Kidney (tissue), 14 donors: ENCODE data around the gene AKT3. TPM values are rescaled to one million over a fixed set of nuclear protein-coding genes. Genes with fewer than 3 reads are reported as not detected.

Source experiments
- DNase-seq, 5 donors: peaks; one replicate each; pipeline ENCODE4 v3.0.0-alpha.2; 2013 to 2020
- FAIRE-seq: peaks from 2 replicates; lab custom pipeline; 2012; peaks lifted over from hg19 to GRCh38; lab: Jason Lieb, UNC
- H3K27ac ChIP-seq, 2 donors: one replicate each; pipeline ENCODE4 v1.7.0; 2013; ENCODE audit warnings: low read depth in 2 of 2, low read length in 2 of 2, inconsistent platforms in 1 of 2
- H3K27me3 ChIP-seq: one replicate; pipeline ENCODE4 v1.7.1; 2013; ENCODE audit warnings: low read length, inconsistent platforms; ENCODE audit not compliant: control insufficient read depth, insufficient read depth
- H3K36me3 ChIP-seq, 3 donors: one replicate each; pipeline versions ENCODE4 v1.7.0 to v1.7.1; 2013; ENCODE audit warnings: low read length in 3 of 3, control low read depth in 1 of 3, inconsistent platforms in 1 of 3; ENCODE audit not compliant: insufficient read depth in 3 of 3, control insufficient read depth in 2 of 3
- H3K4me1 ChIP-seq, 3 donors: one replicate each; pipeline versions ENCODE4 v1.7.0 to v1.7.1; 2013; ENCODE audit warnings: low read length in 3 of 3, inconsistent platforms in 1 of 3, low read depth in 1 of 3; ENCODE audit not compliant: control insufficient read depth in 2 of 3, insufficient read depth in 2 of 3
- H3K4me3 ChIP-seq, 3 donors: one replicate each; pipeline versions ENCODE4 v1.7.0 to v1.8.1; 2013; ENCODE audit warnings: low read length in 3 of 3, control low read depth in 1 of 3, inconsistent platforms in 1 of 3
- H3K9ac ChIP-seq, 3 donors: one replicate each; pipeline versions ENCODE4 v1.7.0 to v1.7.1; 2013; ENCODE audit warnings: low read length in 3 of 3, control low read depth in 1 of 3, inconsistent platforms in 1 of 3
- H3K9me3 ChIP-seq, 3 donors: one replicate each; pipeline versions ENCODE4 v1.7.0 to v1.7.1; 2013; ENCODE audit warnings: low read length in 3 of 3, control low read depth in 1 of 3, inconsistent platforms in 1 of 3; ENCODE audit not compliant: control insufficient read depth in 2 of 3, insufficient read depth in 1 of 3
- CTCF ChIP-seq: IDR thresholded peaks from 3 replicates; pipeline ENCODE4 v1.5.1; 2012; ENCODE audit warnings: mild to moderate bottlenecking, moderate library complexity, borderline replicate concordance; ENCODE audit not compliant: insufficient read depth; ENCODE audit errors: extremely low read depth
- intact Hi-C: fragments of 100-400 bp; cut with DNase I; formaldehyde crosslinking; loops from one replicate; pipeline ENCODE4 v1.11.1; 2022
- polyA plus RNA-seq: library from polyadenylated mRNA; stranded (reverse); fragments of 350-450 nt; fragmentation: Illumina TruSeq; extraction: RNeasy Lipid Tissue Mini Kit (QIAGEN cat#74804); gene quantifications from one replicate; pipeline ENCODE4 v1.2.3, GENCODE V29; 2014; ENCODE audit warnings: low read depth, low replicate concordance; ENCODE audit not compliant: insufficient read depth
- total RNA-seq: library from RNA; stranded (reverse); fragmentation: NEBNext Ultra II Directional; extraction: Animal tissue kit (Norgen Biotek cat#: 25700); gene quantifications from one replicate; pipeline ENCODE4 v1.2.1, GENCODE V29; 2021
- donor health status: control.
- donor health status: control.
- donor health status: control.
- donor health status: control.
- donor health status: control.
- donor health status: DM: yes; HTN: yes; CAD: no.
- donor health status: Normal renal cell carcinoma (clear cell type).

The AKT3 gene
- total and polyA plus RNA-seq, 2 donors from 2014 or later: 9.5 to 81.6 TPM

- Histone ChIP-seq H3K9me3 (no peaks in the 10 kb centered on the region), H3K27ac (no peak overlapping the region), H3K4me1 (no peaks in the 10 kb centered on the region), H3K4me3 (no peak overlapping the region), H3K27me3 (no peaks in the 10 kb centered on the region), H3K36me3 (no peaks in the 10 kb centered on the region), H3K9ac (no peak overlapping the region)
- no peak for FAIRE-seq
- TF ChIP-seq CTCF: no peak
- intact Hi-C loops: no loop called here
- no peak for DNase-seq
These were observed 177.4 kb downstream of the AKT3 start for GRCh38 chr1:243672539-243673074.

- Histone ChIP-seq H3K27ac (no peak overlapping the region), H3K36me3 (no peaks in the 10 kb centered on the region), H3K27me3 (no peaks in the 10 kb centered on the region), H3K9me3 (no peaks in the 10 kb centered on the region), H3K4me1 (no peaks in the 10 kb centered on the region), H3K4me3 (no peak overlapping the region), H3K9ac (no peak overlapping the region)
- intact Hi-C loops: no loop called here
- DNase-seq (no peak), FAIRE-seq (no peak)
- TF ChIP-seq CTCF: no peak
These were observed 182.5 kb downstream of the AKT3 start for GRCh38 chr1:243667591-243667990.

- FAIRE-seq: no peak
- no peaks in the 10 kb centered on the region for H3K27me3 ChIP-seq
- DNase-seq: no peak
These were observed 182.9 kb downstream of the AKT3 start for GRCh38 chr1:243667133-243667532.

More at GRCh38 chr1:243667133-243667532, 182.9 kb downstream of the AKT3 start:
- Histone ChIP-seq H3K4me3 (no peak overlapping the region), H3K4me1 (no peaks in the 10 kb centered on the region), H3K9me3 (no peaks in the 10 kb centered on the region), H3K27ac (no peak overlapping the region), H3K36me3 (no peaks in the 10 kb centered on the region), H3K9ac (no peak overlapping the region)
- intact Hi-C loops: no loop called here
- no peak for TF ChIP-seq CTCF
